GM18526 (cell line): ENCODE data around the gene PRKRIP1.

Experiments used
- POLR2A ChIP-seq: IDR thresholded peaks from 3 replicates; pipeline ENCODE4 v1.6.1; 2011; ENCODE audit not compliant: insufficient read length; ENCODE audit errors: extremely low read depth

PRKRIP1 gene

DNA sequence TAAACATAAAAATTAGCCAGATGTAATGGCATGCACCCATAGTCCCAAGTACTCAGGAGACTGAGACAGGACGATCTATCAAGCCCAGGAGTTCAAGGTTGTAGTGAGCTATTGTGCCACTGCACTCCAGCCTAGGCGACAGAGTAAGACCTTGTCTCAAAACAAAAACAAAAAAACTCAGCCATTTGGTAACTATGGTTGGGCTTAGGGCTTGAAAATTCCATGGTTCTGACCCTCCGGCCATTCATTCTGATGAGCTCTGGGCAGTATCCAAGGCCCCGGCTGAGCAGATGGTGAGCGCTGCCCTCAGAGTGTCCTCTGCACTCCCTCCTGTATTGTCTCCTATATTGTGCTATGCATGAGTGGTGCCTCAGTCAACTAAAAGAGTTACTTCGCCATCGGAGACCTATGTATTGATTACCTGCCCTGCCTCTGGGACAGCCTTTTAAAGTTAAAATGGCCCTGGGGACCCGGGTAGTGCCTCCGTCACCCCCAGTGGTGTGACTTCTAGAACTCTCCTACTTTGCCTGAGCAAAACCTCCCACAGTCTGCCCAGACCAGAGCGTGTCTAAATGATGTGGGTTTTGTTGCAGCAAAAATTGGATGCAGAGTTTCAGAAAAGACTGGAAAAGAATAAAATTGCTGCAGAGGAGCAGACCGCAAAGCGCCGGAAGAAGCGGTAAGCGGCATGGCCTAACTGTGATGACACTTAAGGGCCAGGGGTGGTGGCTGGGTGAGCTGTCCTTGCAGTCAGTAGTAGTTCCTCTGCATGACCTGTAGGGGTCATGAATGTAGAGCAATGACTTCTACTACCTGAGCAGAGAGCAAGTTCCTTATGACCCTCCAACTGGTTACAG lies 8.1 kb downstream of the PRKRIP1 start:
- no peak for TF ChIP-seq POLR2A

DNA sequence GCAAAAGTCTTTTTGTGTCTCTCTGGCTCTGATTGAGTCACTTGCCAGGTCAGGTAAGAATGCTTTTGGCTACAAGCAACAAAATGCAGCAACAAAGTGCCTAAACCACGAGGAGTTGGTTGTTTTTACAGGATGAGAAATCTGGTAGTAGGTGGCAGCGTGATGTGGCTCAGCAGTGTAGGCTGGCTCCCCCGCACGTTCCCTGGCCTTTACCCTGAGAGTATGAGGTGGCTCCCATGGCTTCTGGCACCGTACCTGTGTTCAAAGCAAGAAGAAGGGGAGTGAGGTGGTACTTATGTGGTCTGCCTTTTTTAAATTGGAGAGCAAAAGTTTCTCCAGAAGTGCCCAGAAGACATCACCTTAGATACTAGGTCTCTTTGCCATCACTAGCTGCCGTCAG lies 11.7 kb downstream of the PRKRIP1 start:
- TF ChIP-seq POLR2A: no peak

DNA sequence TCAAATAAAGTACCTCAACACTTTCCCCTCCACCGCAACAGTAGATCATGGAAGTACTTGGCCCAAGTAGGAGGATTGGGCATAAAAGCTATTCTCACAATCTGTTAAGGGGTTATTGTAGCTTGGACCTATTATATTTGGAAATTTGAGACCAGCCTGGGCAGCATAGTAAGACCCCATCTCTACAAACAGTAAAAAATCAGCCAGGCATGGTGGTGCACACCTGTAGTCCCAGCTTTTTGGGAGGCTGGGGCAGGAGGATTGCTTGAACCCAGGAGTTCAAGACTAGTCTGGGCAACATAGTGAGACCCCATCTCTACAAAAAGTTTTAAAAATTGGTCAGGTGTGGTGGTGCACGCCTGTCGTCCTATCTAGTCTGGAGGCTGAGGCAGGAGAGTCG lies 13.2 kb downstream of the PRKRIP1 start:
- no peak for TF ChIP-seq POLR2A

GRCh38 chr7:102410123-102410522 lies 14.0 kb downstream of the PRKRIP1 start:
- TF ChIP-seq POLR2A: no peak

DNA sequence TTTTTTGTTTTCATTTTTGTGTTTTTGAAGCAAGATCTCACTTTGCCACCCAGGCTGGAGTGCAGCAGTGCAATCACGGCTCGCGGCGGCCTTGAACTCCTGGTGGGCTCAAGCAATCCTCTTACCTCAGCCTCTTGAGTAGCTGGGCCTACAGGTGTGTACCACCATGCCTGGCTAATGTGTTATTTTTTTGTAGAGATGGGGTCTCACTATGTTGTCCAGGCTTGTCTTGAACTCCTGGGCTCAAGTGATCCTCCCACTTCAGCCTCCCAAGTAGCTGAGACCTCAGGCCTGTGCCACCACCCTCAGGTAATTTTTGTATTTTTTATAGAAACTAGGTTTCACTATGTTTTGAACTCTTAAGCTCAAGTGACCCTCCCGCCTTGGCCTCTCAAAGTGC lies 14.8 kb downstream of the PRKRIP1 start:
- TF ChIP-seq POLR2A: no peak

DNA sequence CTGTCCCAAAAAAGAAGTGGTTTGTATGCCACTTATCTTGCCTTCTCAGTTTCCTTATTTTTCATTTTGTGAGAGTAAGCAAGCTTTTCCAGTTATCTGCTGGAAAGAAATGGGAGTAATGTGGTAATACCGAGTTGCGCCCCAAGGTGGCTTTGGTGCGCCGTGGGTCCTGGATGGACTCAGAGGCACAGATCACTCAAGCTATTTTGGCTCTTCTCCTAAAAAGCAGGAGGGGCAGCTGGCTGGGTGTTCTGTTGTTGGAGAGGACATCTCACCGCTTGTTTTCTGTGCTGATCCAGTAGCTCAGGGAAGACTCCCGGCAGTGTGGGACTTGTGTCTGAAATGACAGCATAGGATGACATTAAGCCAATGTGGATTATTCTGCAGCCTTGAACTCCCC lies 16.4 kb downstream of the PRKRIP1 start:
- TF ChIP-seq POLR2A: no peak

GRCh38 chr7:102413091-102413490 lies 16.9 kb downstream of the PRKRIP1 start:
- no peak for TF ChIP-seq POLR2A

DNA sequence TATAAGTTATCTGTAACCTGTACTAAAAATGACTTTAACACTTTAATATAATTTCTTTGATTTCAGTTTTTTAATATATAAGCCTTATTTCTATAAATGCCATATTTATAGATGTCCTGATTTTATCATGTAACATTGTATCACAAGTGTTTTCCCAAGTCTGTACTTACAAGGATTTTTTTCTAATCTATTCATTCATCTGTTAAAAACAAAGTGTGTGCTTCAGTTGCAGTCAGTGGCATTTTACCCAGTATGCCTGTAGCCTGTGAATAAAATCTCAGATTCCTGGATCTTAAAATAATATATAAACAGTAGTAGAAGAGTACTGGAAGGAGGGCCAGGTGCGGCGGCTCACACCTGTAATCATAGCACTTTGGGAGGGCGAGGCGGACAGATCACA lies 17.4 kb downstream of the PRKRIP1 start:
- no peak for TF ChIP-seq POLR2A

DNA sequence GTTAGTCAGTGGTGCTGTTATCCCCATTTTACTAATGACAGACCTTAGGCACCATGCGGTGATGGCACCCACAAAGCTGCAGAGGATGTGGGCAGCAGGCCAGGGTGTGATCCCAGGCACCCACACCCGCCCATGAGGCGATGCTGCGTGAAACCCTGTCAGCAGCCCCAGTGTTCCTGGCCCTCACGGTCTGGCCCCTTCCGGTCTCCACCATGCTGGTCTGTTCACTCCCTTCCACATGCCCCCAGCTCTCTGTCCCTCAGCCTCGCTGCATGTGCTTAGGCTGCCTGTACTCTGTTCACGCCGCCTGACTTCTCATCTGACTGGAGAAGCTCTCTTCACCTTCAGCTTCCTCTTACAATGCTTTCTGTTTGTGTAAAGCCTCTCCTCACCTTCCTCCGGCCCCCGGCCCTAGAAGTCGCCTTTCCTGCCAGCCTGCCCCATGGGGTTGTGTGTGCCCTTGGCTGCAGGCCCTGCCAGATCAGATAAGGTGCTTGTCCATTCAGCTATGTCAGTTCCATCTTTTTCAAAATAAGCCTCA lies 19.6 kb downstream of the PRKRIP1 start:
- TF ChIP-seq POLR2A: no peak

- no peak for TF ChIP-seq POLR2A
Measured at GRCh38 chr7:102416406-102416805, 20.2 kb downstream of the PRKRIP1 start.

GRCh38 chr7:102417105-102417504 lies 20.9 kb downstream of the PRKRIP1 start:
- TF ChIP-seq POLR2A: no peak

- no peak for TF ChIP-seq POLR2A
Measured at GRCh38 chr7:102418592-102418991, 22.4 kb downstream of the PRKRIP1 start.

GRCh38 chr7:102421706-102422240 lies 25.6 kb downstream of the PRKRIP1 start:
- TF ChIP-seq POLR2A: no peak

DNA sequence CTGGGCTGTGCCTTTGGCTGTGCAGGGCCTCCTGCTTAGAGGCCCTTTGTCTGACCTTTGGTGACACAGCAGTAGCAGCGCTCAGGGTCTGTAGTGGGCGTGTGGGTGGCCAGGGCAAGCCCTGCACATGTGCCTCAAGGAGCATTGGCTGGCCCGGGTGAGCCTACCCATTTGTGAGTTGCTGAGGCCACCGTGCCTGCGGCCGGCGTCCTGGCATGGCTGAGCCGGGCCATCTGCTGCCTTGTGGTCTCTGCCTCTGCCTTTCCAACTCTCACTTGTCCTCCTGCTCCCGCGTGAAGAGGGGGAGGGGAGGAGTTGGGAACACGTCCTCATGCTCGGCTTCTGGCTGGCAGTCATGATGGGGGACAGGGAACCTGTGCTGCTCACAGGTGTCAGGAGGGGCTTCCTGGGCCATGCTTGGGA lies 28.0 kb downstream of the PRKRIP1 start:
- no peak for TF ChIP-seq POLR2A

DNA sequence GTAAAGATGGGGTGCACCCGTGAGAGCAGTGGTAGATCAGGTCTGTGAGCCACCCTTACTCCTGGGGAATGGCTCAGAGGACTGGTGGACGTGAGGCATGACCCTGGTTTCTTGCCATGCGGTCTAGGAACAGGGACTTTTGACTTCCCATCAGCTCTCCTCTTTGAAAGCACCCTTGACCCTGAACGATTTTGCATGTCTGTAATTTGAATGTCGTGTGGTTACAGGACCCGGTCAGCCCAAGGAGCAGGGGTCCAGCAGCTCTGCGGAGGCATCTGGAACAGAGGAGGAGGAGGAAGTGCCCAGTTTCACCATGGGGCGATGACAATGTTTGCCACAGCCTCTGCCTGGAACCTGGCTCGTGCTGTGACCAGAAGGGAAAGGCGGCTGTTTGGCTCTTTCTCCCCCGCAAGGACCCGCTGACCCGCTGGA lies 28.6 kb downstream of the PRKRIP1 start:
- TF ChIP-seq POLR2A: peak; percentile 38

DNA sequence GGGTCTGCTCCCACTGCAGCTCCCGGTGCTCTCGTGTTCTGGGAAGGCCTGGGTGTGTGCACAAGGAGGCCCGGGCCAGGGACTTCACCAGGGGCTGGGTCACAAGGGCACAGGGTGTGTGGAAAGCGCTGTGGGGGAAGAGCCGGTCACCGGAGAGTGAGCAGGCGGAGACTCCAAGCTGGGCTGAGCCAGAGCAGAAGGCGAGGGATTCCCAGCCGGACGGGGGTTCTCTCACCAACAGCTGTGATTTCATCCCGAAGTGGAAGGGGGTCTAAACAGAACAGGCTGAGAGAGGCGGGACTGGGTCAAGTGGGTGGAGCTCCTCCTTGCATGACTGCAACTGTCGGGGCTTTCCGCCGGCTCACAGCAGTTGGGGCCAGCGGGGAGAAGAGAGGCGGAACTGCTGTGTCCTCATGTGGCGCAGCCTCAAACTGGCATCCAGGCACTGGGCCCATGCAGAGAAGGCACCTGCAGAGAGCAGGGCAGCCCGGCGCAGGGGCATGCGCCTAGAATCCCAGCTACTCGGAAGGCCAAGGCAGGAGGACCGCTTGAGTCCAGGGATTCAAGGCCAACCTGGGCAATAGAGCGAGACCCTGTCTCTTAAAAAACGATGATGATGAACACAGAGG lies 29.6 kb downstream of the PRKRIP1 start:
- peak; percentile 86 for TF ChIP-seq POLR2A

GRCh38 chr7:102426268-102427018 lies 30.3 kb downstream of the PRKRIP1 start:
- peak; percentile 46 for TF ChIP-seq POLR2A
